Mammary epithelial cell (primary cell): ENCODE results near the gene PATL1.

Experiments used
- EZH2 ChIP-seq: IDR thresholded peaks from 2 replicates; pipeline ENCODE4 v1.6.1; 2012; ENCODE audit warnings: low read length, inconsistent platforms, borderline replicate concordance
- TF ChIP-seq, protein P1 (sequence below), 2 donors: IDR thresholded peaks in 1 of 2; conservative IDR thresholded peaks in 1 of 2; 2 replicates each; pipeline ENCODE4 v1.5.1; 2011 to 2012; ENCODE audit warnings: inconsistent platforms in 2 of 2, low read length in 2 of 2, mild to moderate bottlenecking in 2 of 2, control low read depth in 1 of 2, low read depth in 1 of 2; ENCODE audit not compliant: insufficient read depth in 1 of 2; ENCODE audit errors: extremely low read depth in 1 of 2

DNA sequence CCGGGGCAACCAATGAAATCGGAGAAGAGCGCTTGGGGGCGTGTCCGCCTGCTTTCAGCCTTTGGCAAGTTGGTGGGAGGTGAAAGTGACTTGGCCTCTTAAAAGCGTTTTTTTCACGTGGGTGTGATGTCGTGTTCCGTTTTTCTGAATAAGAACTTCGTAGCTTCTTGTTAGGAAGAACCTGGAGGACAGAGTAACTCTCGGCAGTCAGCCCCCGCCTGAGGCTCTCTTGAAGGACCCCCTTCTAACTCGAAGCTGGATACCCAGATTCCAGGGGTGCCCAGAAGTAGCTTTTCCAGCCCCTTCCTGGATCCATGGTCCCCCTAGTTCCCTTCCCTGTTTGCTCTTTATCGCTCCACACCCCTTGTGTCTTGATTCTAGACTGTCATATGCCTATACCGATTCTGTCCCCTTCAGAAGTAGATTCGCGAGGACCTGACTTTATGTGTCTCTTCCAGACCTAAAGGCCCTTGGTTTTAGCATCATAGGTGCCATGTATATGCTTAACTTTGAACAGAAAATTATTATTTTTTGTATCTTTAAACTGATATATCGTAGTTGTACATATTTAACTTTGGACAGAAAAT lies 52.3 kb downstream of the PATL1 start:
- TF ChIP-seq, protein P1, sequence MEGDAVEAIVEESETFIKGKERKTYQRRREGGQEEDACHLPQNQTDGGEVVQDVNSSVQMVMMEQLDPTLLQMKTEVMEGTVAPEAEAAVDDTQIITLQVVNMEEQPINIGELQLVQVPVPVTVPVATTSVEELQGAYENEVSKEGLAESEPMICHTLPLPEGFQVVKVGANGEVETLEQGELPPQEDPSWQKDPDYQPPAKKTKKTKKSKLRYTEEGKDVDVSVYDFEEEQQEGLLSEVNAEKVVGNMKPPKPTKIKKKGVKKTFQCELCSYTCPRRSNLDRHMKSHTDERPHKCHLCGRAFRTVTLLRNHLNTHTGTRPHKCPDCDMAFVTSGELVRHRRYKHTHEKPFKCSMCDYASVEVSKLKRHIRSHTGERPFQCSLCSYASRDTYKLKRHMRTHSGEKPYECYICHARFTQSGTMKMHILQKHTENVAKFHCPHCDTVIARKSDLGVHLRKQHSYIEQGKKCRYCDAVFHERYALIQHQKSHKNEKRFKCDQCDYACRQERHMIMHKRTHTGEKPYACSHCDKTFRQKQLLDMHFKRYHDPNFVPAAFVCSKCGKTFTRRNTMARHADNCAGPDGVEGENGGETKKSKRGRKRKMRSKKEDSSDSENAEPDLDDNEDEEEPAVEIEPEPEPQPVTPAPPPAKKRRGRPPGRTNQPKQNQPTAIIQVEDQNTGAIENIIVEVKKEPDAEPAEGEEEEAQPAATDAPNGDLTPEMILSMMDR (conservative IDR thresholded peaks at IDR 0.05 in 1 of 2, IDR thresholded peaks at IDR 0.05 in 1 of 2; ENCODE audit: extremely low read depth in 1 of 2, insufficient read depth in 1 of 2, low read depth in 1 of 2, low read length in 2 of 2) = no peak
- TF ChIP-seq EZH2 = no peak
